ENCODE measurements around the gene CLCN6. TPM values are rescaled to one million over a fixed set of nuclear protein-coding genes. Genes with fewer than 3 reads are reported as not detected.

Gene CLCN6
- total RNA-seq, 4 donors from 2014 or later = 12.8 to 23.8 (median 18.3) TPM

GRCh38 chr1:11793819-11794218 is 12.2 kb upstream of the CLCN6 start:
- no peaks in the 10 kb centered on the region for H3K27me3 ChIP-seq
- TF ChIP-seq POLR2AphosphoS5 (IDR thresholded peaks at IDR 0.05) (no peak), EP300 (IDR thresholded peaks at IDR 0.05) (no peak), CTCF (IDR thresholded peaks at IDR 0.05) (no peak), POLR2A (IDR thresholded peaks at IDR 0.05) (no peak)
- no peak for ATAC-seq
- peaks cover 0 to 46% (median 31%) of the 10 kb centered on the region in 3 donors for H3K4me1 ChIP-seq
- no peaks in the 10 kb centered on the region for H3K9me3 ChIP-seq
- no peak overlapping the region for H3K4me3 ChIP-seq
- 100% methylated on average over 3 of the region's 15 CpGs; no CpG with 5 or more reads in 1 of the 2 donors for WGBS, 2 donors (ENCODE audit: low coverage in 1 of 2)
- H3K36me3 ChIP-seq = peaks cover 0 to 76% of the 10 kb centered on the region in 2 donors
- H3K27ac ChIP-seq = peak overlapping the region in 2 of 4 donors; percentile 6 to 48

DNA sequence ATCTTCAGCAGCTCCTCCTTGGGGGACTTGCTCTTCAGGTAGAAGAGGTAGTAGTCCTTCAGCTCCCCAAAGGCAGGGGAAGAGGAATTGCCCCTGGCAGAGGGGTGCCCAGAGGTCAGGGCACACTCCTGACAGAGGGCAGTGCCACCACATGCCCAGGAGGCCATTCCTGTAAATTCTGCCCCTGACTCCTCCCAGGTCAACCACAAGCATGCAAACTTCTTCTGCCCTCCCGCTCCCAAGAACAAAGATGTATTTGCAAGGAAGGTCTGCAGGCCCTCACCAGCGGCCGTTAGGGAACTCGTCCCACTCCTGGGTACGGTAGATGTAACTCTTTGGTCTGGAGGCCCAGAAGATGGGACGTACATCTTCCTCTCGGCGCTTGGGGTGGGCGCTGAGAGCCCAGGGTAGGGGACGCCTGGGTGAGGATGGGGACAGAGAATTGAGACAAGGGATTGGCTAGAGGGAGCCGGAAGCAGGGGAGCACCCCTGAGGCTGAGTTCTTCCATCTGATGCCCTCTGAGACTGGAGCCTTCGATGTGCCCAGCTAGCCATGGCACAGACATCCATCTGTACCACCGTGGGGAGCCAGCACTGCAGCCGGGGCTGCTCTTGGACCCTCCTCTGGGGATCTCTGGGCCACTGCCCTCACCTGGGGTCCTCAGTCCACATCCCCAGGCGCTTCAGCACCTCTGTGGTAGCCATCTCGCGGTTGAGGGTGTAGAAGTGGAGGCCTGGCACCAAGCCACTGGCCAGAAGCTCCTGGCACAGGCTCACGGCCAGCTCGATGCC is 11.3 kb upstream of the CLCN6 start:
- Histone ChIP-seq H3K4me1 (peaks cover 0 to 38% (median 23%) of the 10 kb centered on the region in 3 donors), H3K4me3 (no peak overlapping the region), H3K36me3 (peaks cover 0 to 78% of the 10 kb centered on the region in 2 donors), H3K27ac (peak overlapping the region in 2 of 4 donors; percentile 6 to 48), H3K9me3 (no peaks in the 10 kb centered on the region), H3K27me3 (no peaks in the 10 kb centered on the region)
- no peak for ATAC-seq
- no peak for TF ChIP-seq POLR2A (IDR thresholded peaks at IDR 0.05)
- TF ChIP-seq POLR2AphosphoS5 (IDR thresholded peaks at IDR 0.05) = no peak
- no peak for TF ChIP-seq EP300 (IDR thresholded peaks at IDR 0.05)
- no peak for TF ChIP-seq CTCF (IDR thresholded peaks at IDR 0.05)
- 85 to 100% methylated on average over 1 to 7 of the region's 19 CpGs for WGBS, 2 donors (ENCODE audit: low coverage in 1 of 2)

GRCh38 chr1:11795238-11795890 is 10.6 kb upstream of the CLCN6 start:
- TF ChIP-seq POLR2AphosphoS5 (IDR thresholded peaks at IDR 0.05) = no peak
- TF ChIP-seq POLR2A (IDR thresholded peaks at IDR 0.05) = no peak
- no peak for TF ChIP-seq CTCF (IDR thresholded peaks at IDR 0.05)
- TF ChIP-seq EP300 (IDR thresholded peaks at IDR 0.05) = no peak
- H3K36me3 ChIP-seq = peaks cover 0 to 78% of the 10 kb centered on the region in 2 donors

DNA sequence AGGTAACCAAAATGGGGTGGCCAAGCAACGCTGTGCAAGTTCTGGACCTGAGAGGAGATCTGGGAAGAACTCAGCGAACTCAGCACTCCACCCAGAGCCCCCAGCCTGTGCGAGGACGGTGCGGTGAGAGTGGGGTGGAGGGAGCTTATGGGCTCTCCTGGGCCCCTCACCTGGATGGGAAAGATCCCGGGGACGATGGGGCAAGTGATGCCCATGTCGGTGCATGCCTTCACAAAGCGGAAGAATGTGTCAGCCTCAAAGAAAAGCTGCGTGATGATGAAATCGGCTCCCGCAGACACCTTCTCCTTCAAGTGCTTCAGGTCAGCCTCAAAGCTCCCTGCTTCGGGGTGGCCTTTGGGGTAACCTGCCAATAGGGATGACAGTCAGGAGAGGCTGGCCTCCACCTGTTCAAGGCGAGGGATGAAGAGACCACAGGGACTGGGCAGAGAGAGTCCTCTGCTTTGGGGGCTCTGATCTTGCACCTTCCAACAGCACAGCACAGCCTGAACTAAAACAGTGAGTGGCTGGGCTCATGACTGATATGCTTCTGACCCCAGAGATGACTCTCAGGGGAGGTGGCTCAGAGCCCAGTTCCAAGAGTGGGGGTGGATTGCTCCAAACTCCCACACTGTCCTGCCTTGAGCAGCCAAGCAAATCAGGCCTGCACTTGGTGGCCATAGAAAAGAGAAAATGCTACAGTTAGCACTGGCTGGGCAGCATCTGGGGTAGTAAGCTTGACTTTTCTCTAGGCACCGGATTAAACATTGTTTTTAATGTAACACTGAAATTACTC is 9.8 kb upstream of the CLCN6 start:
- WGBS, 2 donors (ENCODE audit: low coverage in 1 of 2) = 90 to 94% methylated on average over 8 to 11 of the region's 15 CpGs
- no peaks in the 10 kb centered on the region for H3K9me3 ChIP-seq
- H3K36me3 ChIP-seq = peaks cover 0 to 86% of the 10 kb centered on the region in 2 donors
- no peak for TF ChIP-seq POLR2A (IDR thresholded peaks at IDR 0.05)
- TF ChIP-seq CTCF (IDR thresholded peaks at IDR 0.05) = no peak
- no peak for TF ChIP-seq POLR2AphosphoS5 (IDR thresholded peaks at IDR 0.05)
- no peak for TF ChIP-seq EP300 (IDR thresholded peaks at IDR 0.05)
- no peak for ATAC-seq
- peak overlapping the region in 3 of 4 donors; percentile 0 to 37 (median 13) for H3K27ac ChIP-seq
- H3K4me3 ChIP-seq = no peak overlapping the region
- no peaks in the 10 kb centered on the region for H3K27me3 ChIP-seq
- H3K4me1 ChIP-seq = peaks cover 0 to 31% (median 10%) of the 10 kb centered on the region in 3 donors

More at GRCh38 chr1:11795238-11795890, 10.6 kb upstream of the CLCN6 start:
- Histone ChIP-seq H3K4me1 (peaks cover 0 to 31% (median 17%) of the 10 kb centered on the region in 3 donors), H3K4me3 (no peak overlapping the region), H3K27ac (peak overlapping the region in 2 of 4 donors; percentile 0 to 13), H3K9me3 (no peaks in the 10 kb centered on the region), H3K27me3 (no peaks in the 10 kb centered on the region)
- 84 to 88% methylated on average over 4 to 11 of the region's 14 CpGs for WGBS, 2 donors (ENCODE audit: low coverage in 1 of 2)
- no peak for ATAC-seq
